Activated T-cell treated with anti-CD3 and anti-CD28 coated beads, Interleukin-2, amount 50 U/mL, for 48 hours (primary cell): ENCODE data around the gene ACOT4.
"Not testable (repeated sequence)": the region's sequence is repeated elsewhere in the genome, so short reads cannot be mapped to it uniquely, and the experiment has no call there.

Experiments
- DNase-seq, 2 experiments: peaks; one replicate each; pipeline ENCODE4 v3.0.0-alpha.2; 2020

Gene ACOT4

GRCh38 chr14:73634011-73634833 lies 42.5 kb downstream of the ACOT4 start:
- no peak for DNase-seq

GRCh38 chr14:73636355-73636754 lies 44.7 kb downstream of the ACOT4 start:
- not testable (repeated sequence) for DNase-seq

- DNase-seq = no peak
Measured at GRCh38 chr14:73637830-73638229, 46.2 kb downstream of the ACOT4 start.

GRCh38 chr14:73640796-73641365 lies 49.2 kb downstream of the ACOT4 start:
- DNase-seq = no peak

- peak; percentile 94 to 95 for DNase-seq
Measured at GRCh38 chr14:73644531-73645247, 53.0 kb downstream of the ACOT4 start, which contains the start of gene DNAL1. TSS of gene DNAL1 (plus strand) at chr14:73644986. CDS start at chr14:73645040, 54 bp downstream.

- DNase-seq = no peak
Measured at GRCh38 chr14:73645248-73645610, 53.6 kb downstream of the ACOT4 start.
